GM12864 (cell line): ENCODE data around the gene RGS19.

Source experiments
- DNase-seq: peaks from one replicate; pipeline ENCODE4 v3.0.0-alpha.2; 2011; ENCODE audit warnings: low read depth
- H3K4me3 ChIP-seq: 2 replicates; pipeline ENCODE4 v1.5.1; 2011; ENCODE audit warnings: mild to moderate bottlenecking, low read depth, low read length, control low read depth
- TF ChIP-seq, protein P1 (sequence below): IDR thresholded peaks from 2 replicates; pipeline ENCODE4 v1.5.1; 2011; ENCODE audit warnings: low read depth, mild to moderate bottlenecking, moderate library complexity, low read length, control low read depth, inconsistent platforms; ENCODE audit errors: missing control alignments

The RGS19 gene

DNA sequence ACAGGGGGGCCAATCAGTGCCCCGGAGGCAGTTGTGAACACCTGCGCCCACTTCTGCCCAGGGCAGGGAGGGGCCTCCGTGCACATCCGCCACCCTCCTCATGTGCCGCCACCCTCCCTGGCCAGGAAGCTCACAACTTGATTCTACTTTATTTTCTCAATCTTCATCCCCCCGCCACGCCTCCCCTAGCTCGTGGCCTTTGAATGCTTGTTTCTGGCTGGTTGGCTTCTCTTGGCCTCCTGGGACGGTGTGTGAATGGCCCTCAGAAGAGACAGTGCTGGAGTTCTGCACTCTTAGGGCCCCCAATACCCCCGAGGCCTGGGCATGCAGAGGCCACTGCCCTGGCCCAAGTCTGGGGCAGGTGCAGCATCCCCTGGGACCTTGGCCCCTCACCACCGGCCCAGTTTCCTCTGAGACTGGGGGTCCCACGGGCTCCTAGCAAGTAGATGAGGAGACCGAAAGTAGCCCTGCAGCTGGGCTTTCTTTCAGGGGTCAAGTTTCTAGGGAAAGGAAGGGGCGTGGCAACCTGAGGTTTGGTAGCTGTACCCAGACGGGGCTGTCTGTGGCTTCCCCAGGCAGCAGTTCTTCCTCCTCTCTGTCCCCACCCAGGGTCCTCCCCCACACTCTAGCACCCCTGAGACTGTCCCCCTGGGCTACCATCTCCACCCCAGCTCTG, 1.3 kb downstream of the RGS19 start:
- DNase-seq = no peak
- TF ChIP-seq, protein P1, sequence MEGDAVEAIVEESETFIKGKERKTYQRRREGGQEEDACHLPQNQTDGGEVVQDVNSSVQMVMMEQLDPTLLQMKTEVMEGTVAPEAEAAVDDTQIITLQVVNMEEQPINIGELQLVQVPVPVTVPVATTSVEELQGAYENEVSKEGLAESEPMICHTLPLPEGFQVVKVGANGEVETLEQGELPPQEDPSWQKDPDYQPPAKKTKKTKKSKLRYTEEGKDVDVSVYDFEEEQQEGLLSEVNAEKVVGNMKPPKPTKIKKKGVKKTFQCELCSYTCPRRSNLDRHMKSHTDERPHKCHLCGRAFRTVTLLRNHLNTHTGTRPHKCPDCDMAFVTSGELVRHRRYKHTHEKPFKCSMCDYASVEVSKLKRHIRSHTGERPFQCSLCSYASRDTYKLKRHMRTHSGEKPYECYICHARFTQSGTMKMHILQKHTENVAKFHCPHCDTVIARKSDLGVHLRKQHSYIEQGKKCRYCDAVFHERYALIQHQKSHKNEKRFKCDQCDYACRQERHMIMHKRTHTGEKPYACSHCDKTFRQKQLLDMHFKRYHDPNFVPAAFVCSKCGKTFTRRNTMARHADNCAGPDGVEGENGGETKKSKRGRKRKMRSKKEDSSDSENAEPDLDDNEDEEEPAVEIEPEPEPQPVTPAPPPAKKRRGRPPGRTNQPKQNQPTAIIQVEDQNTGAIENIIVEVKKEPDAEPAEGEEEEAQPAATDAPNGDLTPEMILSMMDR = no peak
- peak overlapping the region; percentile 92 for H3K4me3 ChIP-seq

DNA sequence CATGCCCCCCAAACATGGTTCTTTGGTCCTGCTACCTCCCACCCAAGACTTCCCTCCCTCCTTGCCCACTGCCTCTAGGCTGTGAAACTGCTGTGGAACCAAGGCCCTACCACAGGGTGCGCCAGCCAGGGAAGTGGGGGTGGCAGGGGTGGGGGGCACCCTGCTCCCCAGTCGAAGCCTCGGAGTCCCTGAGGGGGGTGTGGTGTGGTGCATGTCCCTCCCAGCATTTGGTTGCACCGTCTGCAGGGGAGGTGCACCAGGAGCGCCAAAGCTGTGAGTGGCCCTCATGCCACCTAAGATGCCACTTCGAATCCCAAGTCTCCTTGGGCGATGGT, 1.8 kb downstream of the RGS19 start:
- DNase-seq = no peak
- H3K4me3 ChIP-seq = peak overlapping the region; percentile 92
- TF ChIP-seq, protein P1 = peak; percentile 3

DNA sequence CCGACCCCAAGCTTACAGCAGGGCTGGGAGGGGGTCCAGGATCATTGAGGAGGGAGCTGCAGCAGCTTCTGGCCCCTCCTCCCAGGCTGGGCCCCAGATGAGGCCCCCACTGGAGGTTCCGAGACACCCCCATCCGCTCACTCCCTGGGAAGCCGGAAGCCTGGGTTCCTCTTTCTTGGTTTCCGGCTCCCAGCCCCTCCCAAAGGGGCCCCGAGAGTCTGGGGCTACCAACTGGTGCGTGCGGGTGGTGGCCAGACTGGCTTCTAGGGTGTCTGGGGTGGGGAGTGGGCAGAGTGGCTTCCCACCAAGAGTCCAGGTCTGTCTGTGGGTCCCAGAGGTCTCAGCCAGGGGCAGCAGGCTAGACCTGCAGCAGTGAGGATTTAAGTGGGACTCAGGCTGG, 2.2 kb downstream of the RGS19 start:
- H3K4me3 ChIP-seq = peak overlapping the region; percentile 92
- TF ChIP-seq, protein P1 = no peak
- DNase-seq = no peak

DNA sequence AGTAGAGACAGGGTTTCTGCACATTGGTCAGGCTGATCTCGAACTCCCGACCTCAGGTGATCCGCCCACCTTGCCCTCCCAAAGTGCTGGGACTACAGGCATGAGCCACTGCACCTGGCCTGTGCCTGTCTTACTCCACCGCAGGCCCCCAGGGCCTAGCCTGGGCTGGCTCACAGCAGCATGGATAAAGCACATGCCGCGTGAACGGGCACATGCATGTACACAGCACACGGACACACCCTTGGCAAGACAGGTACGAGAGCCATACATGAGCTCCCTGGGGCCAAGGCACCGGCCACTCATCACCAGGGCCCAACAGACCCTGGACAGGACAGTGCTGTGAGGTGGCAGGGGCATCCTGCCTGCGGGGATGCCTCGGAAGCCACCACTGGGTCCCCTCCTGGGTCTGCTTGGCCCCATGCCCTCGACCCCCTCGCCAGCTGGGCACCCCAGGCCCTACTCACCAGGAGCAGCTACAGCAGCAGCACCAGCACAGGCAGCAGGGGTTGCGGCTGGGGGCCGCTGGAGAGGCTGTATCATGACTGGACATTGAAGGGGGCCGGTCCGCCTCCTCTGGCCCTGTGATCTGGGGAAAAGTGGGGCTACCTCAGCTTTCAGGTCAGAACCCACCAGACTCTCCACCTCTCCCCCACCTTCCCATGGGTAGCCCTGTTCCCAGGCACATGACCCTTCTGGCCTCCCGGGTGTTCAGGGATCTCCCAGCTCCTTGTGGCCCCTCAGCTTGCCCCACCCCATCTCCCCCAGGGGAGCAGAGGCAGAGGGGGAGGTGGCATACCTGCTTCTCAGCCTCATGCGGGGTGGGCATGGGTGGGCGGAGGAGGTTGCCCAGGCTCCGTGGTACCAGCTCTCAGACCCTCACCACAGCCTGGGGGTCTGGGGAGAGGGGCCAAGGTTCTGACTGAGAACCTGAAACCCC, 3.0 kb downstream of the RGS19 start:
- TF ChIP-seq, protein P1 = no peak
- DNase-seq = no peak
- peak overlapping the region; percentile 92 for H3K4me3 ChIP-seq

DNA sequence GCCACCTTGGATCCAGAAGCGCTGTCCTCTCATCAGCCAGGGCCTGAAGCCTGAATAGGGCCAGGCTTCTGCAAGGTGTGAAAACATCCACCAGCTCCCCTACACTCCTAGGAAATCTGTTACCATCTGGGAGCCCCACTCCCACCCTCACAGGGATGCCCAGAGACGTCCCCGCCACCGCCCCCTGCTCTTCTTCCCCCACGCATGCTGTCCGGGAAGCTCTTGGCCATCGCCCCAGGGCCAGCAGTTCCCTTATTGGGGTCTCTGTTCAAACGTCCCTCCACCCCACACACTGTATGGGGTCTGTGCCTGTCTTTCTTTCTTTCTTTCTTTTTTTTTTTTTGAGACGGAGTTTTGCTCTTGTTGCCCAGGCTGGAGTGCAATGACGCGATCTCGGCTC, 3.8 kb downstream of the RGS19 start:
- TF ChIP-seq, protein P1 = no peak

DNA sequence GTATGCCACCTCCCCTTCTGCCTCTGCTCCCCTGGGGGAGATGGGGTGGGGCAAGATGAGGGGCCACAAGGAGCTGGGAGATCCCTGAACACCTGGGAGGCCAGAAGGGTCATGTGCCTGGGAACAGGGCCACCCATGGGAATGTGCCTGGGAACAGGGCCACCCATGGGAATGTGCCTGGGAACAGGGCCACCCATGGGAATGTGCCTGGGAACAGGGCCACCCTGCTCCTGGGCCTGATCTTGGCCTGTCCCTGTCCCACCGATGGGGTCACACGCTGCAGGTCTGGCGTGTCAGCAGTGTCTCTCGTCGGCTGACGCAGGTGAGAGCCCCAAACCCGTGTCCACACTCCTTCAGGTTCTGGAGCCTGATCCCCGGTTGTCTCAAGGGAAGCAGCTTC, 4.4 kb downstream of the RGS19 start:
- TF ChIP-seq, protein P1 = no peak

More for the DNA sequence above, 3.8 kb downstream of the RGS19 start:
- no peak for DNase-seq
- H3K4me3 ChIP-seq = no peak overlapping the region

More for the DNA sequence above, 4.4 kb downstream of the RGS19 start:
- no peak overlapping the region for H3K4me3 ChIP-seq
- no peak for DNase-seq
